B cell (primary cell): ENCODE measurements around the gene TBCEL. TPM values are rescaled to one million over a fixed set of nuclear protein-coding genes. Genes with fewer than 3 reads are reported as not detected.

Source experiments
- ATAC-seq: fragments of 200-7000 bp; cut with Tn5 transposase; one replicate; pipeline ENCODE4 v1.10.0; 2021; ENCODE audit warnings: low read depth, mild to moderate bottlenecking, moderate number of reproducible peaks, moderate library complexity
- CTCF ChIA-PET: fragments of 350-600 bp; sonication (Branson Sonifier 250); formaldehyde crosslinking; loops from one replicate; lab custom pipeline; 2021; ENCODE audit warnings: antibody characterized with exemption, inconsistent platforms; lab: Charles Lee
- POLR2A ChIA-PET: fragments of 350-600 bp; sonication (Branson Sonifier 250); formaldehyde crosslinking; loops from one replicate; lab custom pipeline; 2021; ENCODE audit warnings: antibody characterized with exemption; lab: Charles Lee
- DNase-seq: peaks from one replicate; pipeline ENCODE4 v3.0.0; 2013
- H2AFZ ChIP-seq: 2 replicates; pipeline ENCODE4 v1.6.1; 2012; ENCODE audit warnings: mild to moderate bottlenecking, low read depth, low read length; ENCODE audit not compliant: insufficient read depth, poor library complexity, severe bottlenecking
- H3K27ac ChIP-seq, 2 donors: 1 replicate in 1 of 2; 2 replicates in 1 of 2; pipeline ENCODE4 v1.5.1; 2012 to 2013; ENCODE audit warnings: low read length in 2 of 2, mild to moderate bottlenecking in 2 of 2, moderate library complexity in 1 of 2
- H3K27me3 ChIP-seq, 4 experiments: fragments of 200-600 bp in 1 of 4; sonication (generic) in 1 of 4; replicated peaks in 1 of 4; 1 replicate in 2 of 4; 2 replicates in 2 of 4; pipeline versions ENCODE4 v1.6.1 to v1.7.0; 2013 to 2016; ENCODE audit warnings: low read length in 3 of 4, mild to moderate bottlenecking in 2 of 4, mixed read lengths in 1 of 4, moderate library complexity in 1 of 4; ENCODE audit not compliant: insufficient read depth in 4 of 4, control insufficient read depth in 3 of 4; ENCODE audit errors: control extremely low read depth in 1 of 4
- H3K36me3 ChIP-seq, 2 experiments: replicated peaks in 1 of 2; 1 replicate in 1 of 2; 2 replicates in 1 of 2; pipeline versions ENCODE4 v1.6.1 to v1.7.1; 2013; ENCODE audit warnings: low read length in 1 of 2; ENCODE audit not compliant: insufficient read depth in 2 of 2, control insufficient read depth in 1 of 2; ENCODE audit errors: control extremely low read depth in 1 of 2, extremely low read depth in 1 of 2
- H3K4me1 ChIP-seq, 2 donors: fragments of 200-600 bp in 1 of 2; sonication (generic) in 1 of 2; 1 replicate in 1 of 2; 2 replicates in 1 of 2; pipeline versions ENCODE4 v1.5.1 to v1.6.1; 2013 to 2017; ENCODE audit warnings: low read length in 2 of 2; ENCODE audit not compliant: control insufficient read depth in 2 of 2, insufficient read depth in 2 of 2
- H3K4me2 ChIP-seq: replicated peaks from 2 replicates; pipeline ENCODE3; 2012; ENCODE audit warnings: mild to moderate bottlenecking, low read depth, low read length; ENCODE audit not compliant: poor library complexity, severe bottlenecking
- H3K4me3 ChIP-seq, 5 experiments: fragments of 200-600 bp in 1 of 5; sonication (generic) in 1 of 5; 1 replicate in 3 of 5; 2 replicates in 2 of 5; pipeline versions ENCODE4 v1.5.1 to v1.7.0; 2011 to 2016; ENCODE audit warnings: low read length in 4 of 5, mild to moderate bottlenecking in 4 of 5, low read depth in 2 of 5, control low read depth in 1 of 5, moderate library complexity in 1 of 5; ENCODE audit not compliant: insufficient read depth in 1 of 5; ENCODE audit errors: control extremely low read depth in 1 of 5, extremely low read depth in 1 of 5
- H3K79me2 ChIP-seq: fragments of 200-600 bp; sonication (generic); one replicate; pipeline ENCODE4 v1.6.0; 2016; ENCODE audit warnings: low read length; ENCODE audit not compliant: control insufficient read depth, insufficient read depth
- H3K9ac ChIP-seq: fragments of 200-600 bp; sonication (generic); 2 replicates; pipeline ENCODE4 v1.6.1; 2017; ENCODE audit warnings: mild to moderate bottlenecking, low read length, moderate library complexity
- H3K9me3 ChIP-seq, 3 donors: one replicate each; pipeline versions ENCODE4 v1.6.1 to v1.7.1; 2013; ENCODE audit warnings: low read length in 2 of 3; ENCODE audit not compliant: control insufficient read depth in 2 of 3, insufficient read depth in 1 of 3; ENCODE audit errors: control extremely low read depth in 1 of 3
- H4K20me1 ChIP-seq: 2 replicates; pipeline ENCODE4 v1.6.0; 2012; ENCODE audit warnings: mild to moderate bottlenecking, low read length; ENCODE audit not compliant: insufficient read depth, control insufficient read depth, poor library complexity, severe bottlenecking
- H3K27ac Mint-ChIP-seq: one replicate; pipeline ENCODE4 v1.8.0; 2021; ENCODE audit warnings: mixed read lengths
- H3K27me3 Mint-ChIP-seq: one replicate; pipeline ENCODE4 v1.8.0; 2021; ENCODE audit warnings: mixed read lengths
- H3K4me1 Mint-ChIP-seq: one replicate; pipeline ENCODE4 v1.8.0; 2021; ENCODE audit warnings: mixed read lengths
- H3K4me3 Mint-ChIP-seq: one replicate; pipeline ENCODE4 v1.8.0; 2021; ENCODE audit warnings: mixed read lengths
- H3K9me3 Mint-ChIP-seq: one replicate; pipeline ENCODE4 v1.8.0; 2022; ENCODE audit warnings: mixed read lengths; ENCODE audit not compliant: insufficient read depth
- EZH2 ChIP-seq: IDR thresholded peaks from 2 replicates; pipeline ENCODE4 v1.6.1; 2012; ENCODE audit warnings: borderline replicate concordance, low read depth, mild to moderate bottlenecking, moderate library complexity, low read length; ENCODE audit not compliant: insufficient read depth, poor library complexity, severe bottlenecking
- WGBS: methylation state at CpG from one replicate; pipeline ENCODE4 v1.1.5; 2013; ENCODE audit warnings: missing lambda C conversion rate; ENCODE audit not compliant: insufficient coverage; 5-methylcytosine and 5-hydroxymethylcytosine counted together
- intact Hi-C: fragments of 100-400 bp; cut with micrococcal nuclease; formaldehyde crosslinking; loops from one replicate; pipeline ENCODE4 v1.10.0; 2022
- polyA plus RNA-seq: library from polyadenylated mRNA; depleted of rRNA; stranded (reverse); fragments of >200 nt; gene quantifications from 2 replicates; pipeline ENCODE4 v1.2.3, GENCODE V29; 2012
- total RNA-seq, 2 donors: library from RNA; stranded (reverse); fragments of 120-200 nt in 1 of 2; gene quantifications; 1 replicate in 1 of 2; 2 replicates in 1 of 2; pipeline versions ENCODE4 v1.2.3 to v1.2.4, GENCODE V29; 2013 to 2022
- TF ChIP-seq, protein P1 (sequence below): fragments of 200-600 bp; IDR thresholded peaks from one replicate; pipeline ENCODE4 v1.8.0; 2022; ENCODE audit warnings: antibody characterized with exemption, mild to moderate bottlenecking

The TBCEL gene
- total and polyA plus RNA-seq, 2 donors (not counting 1 experiment from before 2014, with no cell fraction given) = 3.5 to 22.8 TPM

DNA sequence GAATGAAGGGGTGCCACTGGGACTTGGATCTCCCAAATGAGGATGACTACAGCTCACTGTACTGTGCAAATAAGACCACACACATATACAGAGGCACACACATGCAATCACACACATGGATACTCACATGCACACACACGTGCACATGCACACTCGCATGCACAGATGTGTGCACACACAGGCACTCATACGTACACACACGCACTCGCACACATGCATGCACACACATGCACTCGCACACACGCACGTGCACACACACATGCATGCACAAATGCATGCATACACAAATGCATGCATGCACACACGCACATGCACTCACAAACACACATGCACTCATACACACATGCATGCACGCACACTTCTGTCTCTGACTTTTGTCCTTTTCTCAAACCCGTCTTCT, 113.1 kb downstream of the TBCEL start:
- no peaks in the 10 kb centered on the region for H3K27me3 ChIP-seq
- TF ChIP-seq, protein P1, sequence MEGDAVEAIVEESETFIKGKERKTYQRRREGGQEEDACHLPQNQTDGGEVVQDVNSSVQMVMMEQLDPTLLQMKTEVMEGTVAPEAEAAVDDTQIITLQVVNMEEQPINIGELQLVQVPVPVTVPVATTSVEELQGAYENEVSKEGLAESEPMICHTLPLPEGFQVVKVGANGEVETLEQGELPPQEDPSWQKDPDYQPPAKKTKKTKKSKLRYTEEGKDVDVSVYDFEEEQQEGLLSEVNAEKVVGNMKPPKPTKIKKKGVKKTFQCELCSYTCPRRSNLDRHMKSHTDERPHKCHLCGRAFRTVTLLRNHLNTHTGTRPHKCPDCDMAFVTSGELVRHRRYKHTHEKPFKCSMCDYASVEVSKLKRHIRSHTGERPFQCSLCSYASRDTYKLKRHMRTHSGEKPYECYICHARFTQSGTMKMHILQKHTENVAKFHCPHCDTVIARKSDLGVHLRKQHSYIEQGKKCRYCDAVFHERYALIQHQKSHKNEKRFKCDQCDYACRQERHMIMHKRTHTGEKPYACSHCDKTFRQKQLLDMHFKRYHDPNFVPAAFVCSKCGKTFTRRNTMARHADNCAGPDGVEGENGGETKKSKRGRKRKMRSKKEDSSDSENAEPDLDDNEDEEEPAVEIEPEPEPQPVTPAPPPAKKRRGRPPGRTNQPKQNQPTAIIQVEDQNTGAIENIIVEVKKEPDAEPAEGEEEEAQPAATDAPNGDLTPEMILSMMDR = no peak
- no peak for TF ChIP-seq EZH2
- Mint-ChIP-seq H3K27ac (no peak overlapping the region), H3K27me3 (peaks cover 18% of the 10 kb centered on the region), H3K4me1 (no peaks in the 10 kb centered on the region), H3K4me3 (no peak overlapping the region), H3K9me3 (no peaks in the 10 kb centered on the region)
- H3K4me2 ChIP-seq = no peak overlapping the region
- H3K36me3 ChIP-seq = no peaks in the 10 kb centered on the region
- no peak overlapping the region for H3K27ac ChIP-seq
- 97% methylated on average over 11 of the region's 11 CpGs for WGBS
- ATAC-seq (no peak), DNase-seq (no peak)
- no peaks in the 10 kb centered on the region for H3K9me3 ChIP-seq
- H3K9ac ChIP-seq = no peak overlapping the region
- H2AFZ ChIP-seq = no peak overlapping the region
- no peak overlapping the region for H3K4me3 ChIP-seq
- no peaks in the 10 kb centered on the region for H3K4me1 ChIP-seq
- intact Hi-C loops = no loop called here
- ChIA-PET POLR2A (no interaction called here), CTCF (no interaction called here)
- H3K79me2 ChIP-seq = no peaks in the 10 kb centered on the region
- H4K20me1 ChIP-seq = no peaks in the 10 kb centered on the region

DNA sequence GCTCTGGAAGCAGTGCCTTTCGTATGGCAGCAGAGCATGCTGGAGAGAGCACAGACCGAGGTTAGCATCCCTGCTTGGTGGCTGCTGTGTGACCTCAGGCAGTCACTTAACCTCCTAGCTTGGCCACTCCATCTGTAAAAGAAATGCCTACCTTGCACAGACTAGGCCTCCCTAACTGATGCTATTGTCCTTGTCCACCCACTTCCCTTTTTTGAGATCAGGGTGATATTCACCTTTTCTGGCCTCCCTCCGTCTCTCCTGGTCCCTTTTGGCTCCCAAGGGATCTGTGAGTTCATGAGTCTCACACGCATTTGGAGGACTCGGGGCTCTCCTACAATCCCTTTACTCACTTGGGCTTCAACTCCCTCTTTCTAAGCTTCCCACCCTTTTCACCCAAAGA, 114.4 kb downstream of the TBCEL start:
- Histone ChIP-seq H3K79me2 (no peaks in the 10 kb centered on the region), H3K4me2 (no peak overlapping the region), H3K9ac (no peak overlapping the region), H3K4me3 (no peak overlapping the region), H3K27me3 (no peaks in the 10 kb centered on the region), H3K4me1 (no peaks in the 10 kb centered on the region), H2AFZ (no peak overlapping the region), H3K36me3 (no peaks in the 10 kb centered on the region), H4K20me1 (no peaks in the 10 kb centered on the region), H3K9me3 (no peaks in the 10 kb centered on the region), H3K27ac (no peak overlapping the region)
- no peak for TF ChIP-seq EZH2
- Mint-ChIP-seq H3K4me3 (no peak overlapping the region), H3K27me3 (peaks cover 16% of the 10 kb centered on the region), H3K4me1 (no peaks in the 10 kb centered on the region), H3K9me3 (no peaks in the 10 kb centered on the region), H3K27ac (no peak overlapping the region)
- DNase-seq = no peak
- ATAC-seq = no peak
- ChIA-PET POLR2A (no interaction called here), CTCF (no interaction called here)
- intact Hi-C loops = no loop called here
- 85% methylated on average over 5 of the region's 5 CpGs for WGBS
